HEK293 (cell line): ENCODE data around the gene NARS2.

Experiments used
- CTCF ChIA-PET: fragments of 350-600 bp; formaldehyde crosslinking; extraction: SDS; loops from one replicate; lab custom pipeline; 2021; ENCODE audit warnings: antibody characterized with exemption; lab: Yijun Ruan, JAX
- POLR2A ChIA-PET: fragments of 300-600 bp; formaldehyde crosslinking; extraction: SDS; loops from one replicate; lab custom pipeline; 2020; ENCODE audit warnings: antibody characterized with exemption, inconsistent platforms; lab: Yijun Ruan, JAX
- H3K27ac ChIP-seq: fragments of 200-500 bp; sonication (Bioruptor generic); 2 replicates; pipeline ENCODE4 v1.5.1; 2014; ENCODE audit warnings: low read depth, low read length, control low read depth, inconsistent platforms; ENCODE audit errors: extremely low read depth
- H3K36me3 ChIP-seq, 2 experiments: fragments of 200-500 bp in 1 of 2; sonication (Bioruptor generic) in 1 of 2; 1 replicate in 1 of 2; 2 replicates in 1 of 2; pipeline ENCODE4 v1.5.1; 2014 to 2017; ENCODE audit warnings: inconsistent platforms in 2 of 2, low read length in 2 of 2; ENCODE audit not compliant: control insufficient read depth in 2 of 2, insufficient read depth in 1 of 2
- H3K4me1 ChIP-seq: fragments of 200-500 bp; sonication (Bioruptor generic); 2 replicates; pipeline ENCODE4 v1.5.1; 2014; ENCODE audit warnings: mild to moderate bottlenecking, low read length, inconsistent platforms; ENCODE audit not compliant: control insufficient read depth, insufficient read depth
- H3K4me3 ChIP-seq: 2 replicates; pipeline ENCODE4 v1.5.1; 2011; ENCODE audit warnings: low read depth, mild to moderate bottlenecking, control low read depth, low read length, moderate library complexity
- H3K9me3 ChIP-seq: fragments of 200-500 bp; sonication (Bioruptor generic); 2 replicates; pipeline ENCODE4 v1.5.1; 2014; ENCODE audit warnings: low read depth, low read length, inconsistent platforms; ENCODE audit not compliant: control insufficient read depth, insufficient read depth
- GLI2 ChIP-seq: fragments of 450-650 bp; formaldehyde crosslinking; IDR thresholded peaks from 2 replicates; pipeline ENCODE4; 2017; ENCODE audit warnings: missing biosample characterization, missing genetic modification characterization, low read depth, borderline replicate concordance
- GLI4 ChIP-seq: fragments of 450-650 bp; formaldehyde crosslinking; IDR thresholded peaks from 2 replicates; pipeline ENCODE4 v1.5.1; 2016; ENCODE audit warnings: missing biosample characterization, missing genetic modification characterization
- HOXD13 ChIP-seq: sonication (generic); formaldehyde crosslinking; IDR thresholded peaks from 2 replicates; pipeline ENCODE4 v1.8.0; 2022; ENCODE audit warnings: missing genetic modification reagents, borderline replicate concordance
- KLF8 ChIP-seq: fragments of 450-650 bp; formaldehyde crosslinking; IDR thresholded peaks from 2 replicates; pipeline ENCODE4 v1.5.1; 2016; ENCODE audit warnings: missing biosample characterization, missing genetic modification characterization
- MEIS1 ChIP-seq: sonication (generic); formaldehyde crosslinking; IDR thresholded peaks from 2 replicates; pipeline ENCODE4 v1.8.1; 2022; ENCODE audit warnings: missing genetic modification reagents, mild to moderate bottlenecking, borderline replicate concordance
- PRDM10 ChIP-seq: fragments of 450-650 bp; formaldehyde crosslinking; IDR thresholded peaks from 2 replicates; pipeline ENCODE4 v1.5.1; 2016; ENCODE audit warnings: missing biosample characterization, missing genetic modification characterization
- SETDB1 ChIP-seq: IDR thresholded peaks from one replicate; pipeline ENCODE4 v1.6.1; 2017; ENCODE audit warnings: mild to moderate bottlenecking, low read length, moderate library complexity, mixed read lengths; ENCODE audit not compliant: insufficient read length
- ZBTB8A ChIP-seq: fragments of 450-650 bp; formaldehyde crosslinking; IDR thresholded peaks from 2 replicates; pipeline ENCODE4 v1.5.1; 2016; ENCODE audit warnings: missing biosample characterization, missing genetic modification characterization
- ZNF133 ChIP-seq: fragments of 450-650 bp; formaldehyde crosslinking; IDR thresholded peaks from 2 replicates; pipeline ENCODE4 v1.5.1; 2016; ENCODE audit warnings: missing biosample characterization, missing genetic modification characterization
- ZNF157 ChIP-seq: fragments of 450-650 bp; formaldehyde crosslinking; IDR thresholded peaks from 2 replicates; pipeline ENCODE4 v1.5.1; 2016; ENCODE audit warnings: missing biosample characterization, missing genetic modification characterization
- ZNF23 ChIP-seq: fragments of 450-650 bp; formaldehyde crosslinking; IDR thresholded peaks from 2 replicates; pipeline ENCODE4 v1.5.1; 2016; ENCODE audit warnings: missing biosample characterization, missing genetic modification characterization, borderline replicate concordance
- ZNF266 ChIP-seq: fragments of 450-650 bp; formaldehyde crosslinking; IDR thresholded peaks from 2 replicates; pipeline ENCODE4 v1.5.1; 2016; ENCODE audit warnings: missing biosample characterization, missing genetic modification characterization, low read depth
- ZNF37A ChIP-seq: fragments of 450-650 bp; IDR thresholded peaks from 2 replicates; pipeline ENCODE4 v1.5.1; 2018; ENCODE audit warnings: missing biosample characterization, missing genetic modification characterization
- ZNF521 ChIP-seq: fragments of 450-650 bp; formaldehyde crosslinking; IDR thresholded peaks from 2 replicates; pipeline ENCODE4 v1.5.1; 2017; ENCODE audit warnings: missing biosample characterization, mild to moderate bottlenecking, missing genetic modification characterization
- ZNF529 ChIP-seq: fragments of 450-650 bp; formaldehyde crosslinking; IDR thresholded peaks from 2 replicates; pipeline ENCODE4 v1.5.1; 2017; ENCODE audit warnings: missing genetic modification characterization, missing biosample characterization; ENCODE audit not compliant: insufficient replicate concordance
- ZNF585B ChIP-seq: fragments of 450-650 bp; formaldehyde crosslinking; IDR thresholded peaks from 2 replicates; pipeline ENCODE4 v1.5.1; 2016; ENCODE audit warnings: missing biosample characterization, missing genetic modification characterization
- ZNF610 ChIP-seq: fragments of 450-650 bp; formaldehyde crosslinking; IDR thresholded peaks from 2 replicates; pipeline ENCODE4 v1.5.1; 2016; ENCODE audit warnings: missing biosample characterization, missing genetic modification characterization, borderline replicate concordance
- ZNF701 ChIP-seq: fragments of 450-650 bp; formaldehyde crosslinking; IDR thresholded peaks from 2 replicates; pipeline ENCODE4 v1.5.1; 2016; ENCODE audit warnings: missing biosample characterization, missing genetic modification characterization
- ZNF704 ChIP-seq: fragments of 450-650 bp; formaldehyde crosslinking; IDR thresholded peaks from 2 replicates; pipeline ENCODE4 v1.5.1; 2016; ENCODE audit warnings: missing biosample characterization, missing genetic modification characterization
- ZNF830 ChIP-seq: fragments of 450-650 bp; IDR thresholded peaks from 2 replicates; pipeline ENCODE4 v1.5.0; 2018; ENCODE audit warnings: missing biosample characterization, missing genetic modification characterization, low read depth, mild to moderate bottlenecking, moderate library complexity
- ZNF837 ChIP-seq: fragments of 450-650 bp; formaldehyde crosslinking; IDR thresholded peaks from 2 replicates; pipeline ENCODE4 v1.5.1; 2016; ENCODE audit warnings: missing biosample characterization, missing genetic modification characterization
- ZSCAN16 ChIP-seq: fragments of 450-650 bp; formaldehyde crosslinking; IDR thresholded peaks from 2 replicates; pipeline ENCODE4 v1.5.1; 2016; ENCODE audit warnings: missing biosample characterization, missing genetic modification characterization

The NARS2 gene

GRCh38 chr11:78510025-78510596 lies 64.6 kb downstream of the NARS2 start:
- H3K36me3 ChIP-seq: no peaks in the 10 kb centered on the region
- POLR2A ChIA-PET: no interaction called here
- peak; percentile 86 for TF ChIP-seq SETDB1
- no peak for TF ChIP-seq KLF8
- H3K4me3 ChIP-seq: no peak overlapping the region
- CTCF ChIA-PET: no interaction called here
- H3K9me3 ChIP-seq: no peaks in the 10 kb centered on the region
- no peak overlapping the region for H3K27ac ChIP-seq
- H3K4me1 ChIP-seq: no peaks in the 10 kb centered on the region

- H3K4me1 ChIP-seq: no peaks in the 10 kb centered on the region
- no peaks in the 10 kb centered on the region for H3K9me3 ChIP-seq
- ChIA-PET POLR2A (no interaction called here), CTCF (interaction anchor here (0.6 kb wide), 2 partner anchors 86 kb away, joined by 3 to 4 read pairs; no protein-coding TSS in a partner anchor)
- H3K36me3 ChIP-seq: no peaks in the 10 kb centered on the region
- TF ChIP-seq GLI4: no peak
- TF ChIP-seq ZNF610 (tag by site-specific recombination): no peak
- no peak for TF ChIP-seq ZNF37A
- no peak for TF ChIP-seq ZNF521
- no peak for TF ChIP-seq ZNF585B (tag by site-specific recombination)
- no peak for TF ChIP-seq ZNF701 (tag by site-specific recombination)
- no peak for TF ChIP-seq MEIS1 (CRISPR knock-in tag)
- no peak for TF ChIP-seq ZNF157
- no peak for TF ChIP-seq HOXD13
- TF ChIP-seq ZBTB8A (tag by site-specific recombination): no peak
- no peak for TF ChIP-seq ZNF133 (tag by site-specific recombination)
- TF ChIP-seq ZNF266: no peak
- TF ChIP-seq ZNF837: no peak
- no peak for TF ChIP-seq ZNF529 (tag by site-specific recombination)
- TF ChIP-seq GLI2: no peak
- no peak for TF ChIP-seq ZNF704 (tag by site-specific recombination)
- no peak for TF ChIP-seq ZNF830
- TF ChIP-seq PRDM10 (tag by site-specific recombination): no peak
- no peak for TF ChIP-seq ZNF23 (tag by site-specific recombination)
- TF ChIP-seq ZSCAN16 (tag by site-specific recombination): no peak
- H3K27ac ChIP-seq: no peak overlapping the region
- no peak overlapping the region for H3K4me3 ChIP-seq
Measured at GRCh38 chr11:78504708-78505107, 70.0 kb downstream of the NARS2 start.
